AG10803 (cell line): Measurements from ENCODE around the gene ZBTB7A.

ENCODE experiments used
- DNase-seq: peaks from one replicate; pipeline ENCODE4 v3.0.0; 2010; ENCODE audit warnings: low read depth
- H3K4me3 ChIP-seq: 2 replicates; pipeline ENCODE4 v1.5.1; 2011; ENCODE audit warnings: mild to moderate bottlenecking, low read length, control low read depth
- CTCF ChIP-seq: conservative IDR thresholded peaks from 2 replicates; pipeline ENCODE4 v1.5.1; 2011; ENCODE audit warnings: mild to moderate bottlenecking, low read length, control low read depth, inconsistent platforms

The ZBTB7A gene

GRCh38 chr19:4045597-4046361, 20.9 kb downstream of the ZBTB7A start:
- no peak for DNase-seq
- H3K4me3 ChIP-seq, result no peak overlapping the region
- no peak for TF ChIP-seq CTCF

- no peak for DNase-seq
- no peak overlapping the region for H3K4me3 ChIP-seq
- TF ChIP-seq CTCF, result no peak
Measured at GRCh38 chr19:4044990-4045465, 21.7 kb downstream of the ZBTB7A start.

- no peak overlapping the region for H3K4me3 ChIP-seq
- TF ChIP-seq CTCF, result no peak
- no peak for DNase-seq
Measured at GRCh38 chr19:4043966-4044715, 22.6 kb downstream of the ZBTB7A start.

GRCh38 chr19:4043401-4043800, 23.3 kb downstream of the ZBTB7A start:
- no peak for DNase-seq
- no peak for TF ChIP-seq CTCF
- H3K4me3 ChIP-seq, result no peak overlapping the region

DNA sequence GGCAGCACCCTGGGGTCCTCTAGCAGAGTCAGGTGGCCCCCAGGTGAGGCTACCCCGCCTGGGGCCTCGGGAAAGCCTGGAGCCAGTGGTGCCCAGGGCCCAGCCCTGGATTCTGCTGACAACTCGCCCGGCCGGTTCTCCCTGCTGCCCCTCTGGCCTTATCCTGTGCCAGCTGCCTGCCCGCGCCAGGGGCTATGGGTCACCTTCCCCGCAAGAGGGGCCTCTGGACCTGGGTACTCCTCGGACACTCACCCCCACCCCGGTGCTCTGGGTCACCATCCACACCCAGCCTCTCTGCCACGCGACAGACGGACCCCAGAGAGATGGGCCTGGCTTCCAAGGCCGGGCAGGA, 24.0 kb downstream of the ZBTB7A start:
- no peak overlapping the region for H3K4me3 ChIP-seq
- TF ChIP-seq CTCF, result no peak
- no peak for DNase-seq

- no peak overlapping the region for H3K4me3 ChIP-seq
- no peak for DNase-seq
- TF ChIP-seq CTCF, result no peak
Measured at GRCh38 chr19:4042064-4042730, 24.5 kb downstream of the ZBTB7A start.
